Chondrocyte (in vitro differentiated cells): ENCODE data around the gene IFI30. TPM values are rescaled to one million over a fixed set of nuclear protein-coding genes. Genes with fewer than 3 reads are reported as not detected.

ENCODE experiments used
- DNase-seq: peaks from one replicate; pipeline ENCODE4 v3.0.0; 2021; ENCODE audit warnings: mixed read lengths, low spot score
- H3K27ac Mint-ChIP-seq: one replicate; pipeline ENCODE4 v1.8.0; 2021; ENCODE audit warnings: mild to moderate bottlenecking, moderate library complexity, mixed read lengths; ENCODE audit not compliant: unreplicated experiment
- H3K27me3 Mint-ChIP-seq: 2 replicates; pipeline ENCODE4 v1.8.0; 2021; ENCODE audit warnings: low read depth, mixed read lengths
- H3K36me3 Mint-ChIP-seq: 2 replicates; pipeline ENCODE4 v1.8.0; 2021; ENCODE audit warnings: low read depth, mixed read lengths
- H3K4me1 Mint-ChIP-seq: 2 replicates; pipeline ENCODE4 v1.8.0; 2021; ENCODE audit warnings: low read depth, mild to moderate bottlenecking, mixed read lengths
- H3K4me3 Mint-ChIP-seq: one replicate; pipeline ENCODE4 v1.8.0; 2021; ENCODE audit warnings: mild to moderate bottlenecking, moderate library complexity, mixed read lengths; ENCODE audit not compliant: unreplicated experiment
- H3K9me3 Mint-ChIP-seq: 2 replicates; pipeline ENCODE4 v1.8.0; 2021; ENCODE audit warnings: low read depth, mixed read lengths
- CTCF ChIP-seq: fragments of 200-600 bp; sonication (generic); IDR thresholded peaks from 2 replicates; pipeline ENCODE4 v1.5.0; 2021; ENCODE audit warnings: antibody characterized with exemption, mild to moderate bottlenecking, moderate library complexity
- long read RNA-seq: library from polyadenylated mRNA; stranded (forward); transcript quantifications from one replicate; pipeline ENCODE4 v2.0.0, GENCODE V29; 2021
- total RNA-seq: library from RNA; stranded (reverse); gene quantifications from 3 replicates; pipeline ENCODE4 v1.2.1, GENCODE V29; 2021

Gene IFI30
- 0.33 to 2.1 TPM (median 1.7 TPM) in 3 replicates for total RNA-seq
- long read RNA-seq = 0 reads

- TF ChIP-seq CTCF = peak; percentile 19
- Mint-ChIP-seq H3K27ac (no peak within 1 kb of the TSS), H3K4me1 (peaks cover 8% of the 10 kb centered on the region), H3K4me3 (peak within 1 kb of the TSS; percentile 77), H3K36me3 (peaks cover 8% of the 10 kb centered on the region), H3K27me3 (peaks cover 7% of the 10 kb centered on the region), H3K9me3 (no peaks in the 10 kb centered on the region)
- DNase-seq = no peak
Observed at GRCh38 chr19:18173572-18174288, at the start of gene IFI30. Gene IFI30 (plus strand): TSS chr19:18173813. CDS start chr19:18173842, 29 bp downstream.

- Mint-ChIP-seq H3K9me3 (no peaks in the 10 kb centered on the region), H3K27me3 (no peaks in the 10 kb centered on the region), H3K4me3 (no peak overlapping the region), H3K4me1 (peaks cover 4% of the 10 kb centered on the region), H3K36me3 (peaks cover 11% of the 10 kb centered on the region), H3K27ac (no peak overlapping the region)
- no peak for DNase-seq
- TF ChIP-seq CTCF = no peak
Observed at GRCh38 chr19:18123819-18124218, 49.8 kb upstream of the IFI30 start.

GRCh38 chr19:18126097-18126496, 47.5 kb upstream of the IFI30 start:
- Mint-ChIP-seq H3K4me1 (no peaks in the 10 kb centered on the region), H3K9me3 (no peaks in the 10 kb centered on the region), H3K4me3 (no peak overlapping the region), H3K36me3 (peaks cover 13% of the 10 kb centered on the region), H3K27me3 (no peaks in the 10 kb centered on the region), H3K27ac (no peak overlapping the region)
- TF ChIP-seq CTCF = no peak
- DNase-seq = no peak

- Mint-ChIP-seq H3K4me1 (no peaks in the 10 kb centered on the region), H3K4me3 (no peak overlapping the region), H3K36me3 (peaks cover 16% of the 10 kb centered on the region), H3K27me3 (no peaks in the 10 kb centered on the region), H3K27ac (no peak overlapping the region), H3K9me3 (no peaks in the 10 kb centered on the region)
- DNase-seq = no peak
- TF ChIP-seq CTCF = no peak
Observed at GRCh38 chr19:18128044-18128443, 45.6 kb upstream of the IFI30 start.

GRCh38 chr19:18128805-18129204, 44.8 kb upstream of the IFI30 start:
- no peak overlapping the region for H3K27ac Mint-ChIP-seq
- no peak for DNase-seq
- no peaks in the 10 kb centered on the region for H3K27me3 Mint-ChIP-seq
- TF ChIP-seq CTCF = no peak
- no peaks in the 10 kb centered on the region for H3K4me1 Mint-ChIP-seq
- no peaks in the 10 kb centered on the region for H3K9me3 Mint-ChIP-seq
- no peak overlapping the region for H3K4me3 Mint-ChIP-seq
- peaks cover 14% of the 10 kb centered on the region for H3K36me3 Mint-ChIP-seq
